Fibroblast of skin of right quadriceps (primary cell): ENCODE results near the gene EXOSC1.
"Not testable (repeated sequence)": the region's sequence is repeated elsewhere in the genome, so short reads cannot be mapped to it uniquely, and the experiment has no call there.

Source experiments
- DNase-seq: peaks from one replicate; pipeline ENCODE4 v3.0.0-alpha.2; 2013

Gene EXOSC1, protein sequence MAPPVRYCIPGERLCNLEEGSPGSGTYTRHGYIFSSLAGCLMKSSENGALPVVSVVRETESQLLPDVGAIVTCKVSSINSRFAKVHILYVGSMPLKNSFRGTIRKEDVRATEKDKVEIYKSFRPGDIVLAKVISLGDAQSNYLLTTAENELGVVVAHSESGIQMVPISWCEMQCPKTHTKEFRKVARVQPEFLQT

DNA sequence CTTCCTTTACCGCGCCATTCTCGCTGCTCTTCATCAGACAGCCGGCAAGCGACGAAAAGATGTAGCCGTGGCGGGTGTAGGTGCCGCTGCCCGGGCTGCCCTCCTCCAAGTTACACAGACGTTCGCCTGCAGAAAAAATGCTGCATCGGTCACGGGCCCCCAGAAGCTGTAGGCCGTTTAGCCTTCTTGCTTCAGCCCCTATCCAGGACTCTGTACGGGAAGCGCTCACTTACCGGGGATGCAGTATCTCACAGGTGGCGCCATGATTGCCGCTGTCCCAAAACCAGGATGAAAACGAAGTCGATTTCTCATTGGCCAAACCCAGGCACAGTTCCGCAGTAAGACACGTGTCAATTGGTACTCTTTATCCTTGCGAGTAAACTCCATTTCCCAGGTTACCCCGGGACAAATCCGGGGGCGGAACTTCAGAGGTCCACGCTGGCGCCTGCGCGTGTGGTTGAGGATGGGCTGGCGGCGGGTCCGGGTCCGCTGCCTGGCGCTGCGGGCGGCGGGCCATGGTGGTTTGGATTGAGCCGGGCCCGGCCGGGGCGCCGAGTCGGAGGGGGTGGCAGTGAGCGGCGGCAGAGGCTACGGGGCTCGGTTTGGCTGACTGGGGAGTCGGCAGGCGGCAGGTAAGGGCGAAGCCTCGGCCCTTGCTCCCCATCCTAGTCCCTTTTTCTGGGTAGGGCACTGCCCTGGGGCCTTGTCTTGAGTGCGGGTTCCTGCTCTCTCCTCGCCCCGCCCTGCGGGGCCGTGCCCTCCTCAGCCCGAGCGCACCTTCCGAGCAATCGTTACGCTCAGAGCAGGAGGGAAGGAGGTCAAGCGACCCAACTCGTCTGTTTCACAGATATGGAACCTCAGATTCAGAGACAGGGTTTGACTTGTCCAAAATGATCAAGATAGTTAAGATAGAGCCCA lies at the start of gene EXOSC1, which contains the start of gene ZDHHC16:
TSS of gene EXOSC1 (minus strand) at position 285 of the 918 bp plus-strand sequence. CDS start at position 264, 21 bp downstream.
TSS of gene ZDHHC16 (plus strand) at position 454 of the 918 bp plus-strand sequence. CDS start 5,501 bp downstream, outside the sequence.
- DNase-seq: peak; percentile 95

GRCh38 chr10:97494863-97495506 lies 49.2 kb upstream of the EXOSC1 start:
- no peak for DNase-seq

- DNase-seq: no peak
Measured at GRCh38 chr10:97494151-97494550, 48.3 kb upstream of the EXOSC1 start.

DNA sequence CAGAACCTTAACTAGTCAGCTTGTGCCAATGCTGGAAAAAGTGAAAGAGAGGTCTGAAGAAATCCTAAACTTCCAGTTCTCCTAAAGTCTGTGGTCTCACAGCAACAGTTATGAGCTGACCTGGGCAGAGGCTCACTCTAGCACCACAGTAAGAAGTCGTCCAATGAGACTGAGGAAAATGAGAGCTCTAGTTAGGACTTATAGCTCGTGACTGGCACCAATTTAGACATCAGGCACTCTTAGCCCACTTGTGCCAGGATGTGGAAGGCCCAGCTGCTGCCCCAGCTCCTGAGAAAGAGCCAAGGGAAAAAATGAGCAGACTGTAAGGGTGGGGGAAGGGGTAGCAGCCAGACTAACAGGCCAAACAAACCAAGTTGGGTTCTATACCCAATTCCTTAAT lies 44.8 kb upstream of the EXOSC1 start:
- DNase-seq: no peak

DNA sequence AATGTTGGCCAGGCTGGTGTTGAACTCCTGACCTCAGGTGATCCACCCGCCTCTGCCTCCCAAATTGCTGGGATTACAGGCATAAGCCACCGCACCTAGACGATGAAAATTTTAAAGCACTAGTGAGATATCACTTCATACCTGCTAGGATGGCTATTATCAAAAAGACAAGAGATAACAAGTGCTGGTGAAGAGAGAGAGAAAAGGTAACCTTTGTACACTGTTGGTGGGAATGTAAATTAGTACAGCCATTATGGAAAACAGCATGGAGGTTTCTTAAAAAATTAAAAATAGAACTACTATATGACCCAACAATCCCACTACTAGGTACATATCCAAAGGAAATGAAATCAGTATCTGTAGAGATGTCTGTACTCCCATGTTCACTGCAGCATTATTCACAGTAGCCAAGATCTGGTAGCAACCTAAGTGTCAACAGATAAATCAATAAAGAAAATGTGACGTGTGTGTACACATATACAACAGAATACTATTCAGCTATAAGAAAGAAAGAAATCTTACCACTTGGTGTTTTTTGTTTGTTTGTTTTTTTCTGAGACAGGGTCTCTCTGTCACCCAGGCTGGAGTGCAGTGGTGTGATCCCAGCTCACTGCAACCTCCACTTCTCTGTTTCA lies 40.0 kb upstream of the EXOSC1 start:
- DNase-seq: no peak

- DNase-seq: no peak
Measured at GRCh38 chr10:97483921-97484320, 38.1 kb upstream of the EXOSC1 start.

- DNase-seq: no peak
Measured at GRCh38 chr10:97483506-97483905, 37.7 kb upstream of the EXOSC1 start.

- DNase-seq: no peak
Measured at GRCh38 chr10:97482381-97482780, 36.6 kb upstream of the EXOSC1 start.

DNA sequence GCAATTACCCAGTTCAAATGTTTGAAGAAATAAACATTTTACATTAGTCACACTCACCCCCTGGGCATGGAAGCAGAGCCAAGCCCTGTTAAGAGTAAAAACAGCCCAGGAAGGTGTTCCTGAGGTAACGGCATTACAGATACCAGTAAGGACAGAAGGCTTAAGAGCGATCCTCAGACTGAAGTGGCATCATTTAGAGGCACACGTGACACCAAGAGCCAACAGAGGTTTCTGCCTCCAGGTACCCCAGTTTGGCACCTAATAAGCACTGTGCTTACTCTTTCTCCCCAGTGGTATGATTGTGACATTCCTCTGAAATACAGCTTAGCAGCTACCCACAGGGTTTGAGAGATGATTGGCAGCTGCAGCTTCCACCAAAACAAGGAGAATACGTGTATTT lies 35.3 kb upstream of the EXOSC1 start:
- no peak for DNase-seq

DNA sequence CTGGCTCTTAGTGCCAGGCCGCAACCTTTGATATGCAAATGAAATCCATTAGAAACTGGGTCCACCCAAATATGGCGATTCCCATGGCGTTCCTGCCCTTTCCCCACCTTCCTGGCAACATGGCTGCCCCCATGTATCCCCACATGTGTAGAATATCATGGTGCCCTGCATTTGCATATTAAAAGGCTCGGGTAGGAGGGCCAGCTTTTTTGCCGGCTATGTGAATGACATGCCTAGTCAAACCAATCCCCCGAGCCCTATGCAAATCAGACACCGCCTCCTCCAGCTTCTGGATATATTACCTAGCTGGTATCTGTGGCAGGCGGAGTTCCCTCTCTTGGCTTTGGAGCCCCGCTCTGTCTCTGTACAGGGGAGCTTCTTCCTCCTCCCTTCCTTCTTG lies 34.1 kb upstream of the EXOSC1 start:
- DNase-seq: no peak

- DNase-seq: not testable (repeated sequence)
Measured at GRCh38 chr10:97479410-97479809, 33.6 kb upstream of the EXOSC1 start.

DNA sequence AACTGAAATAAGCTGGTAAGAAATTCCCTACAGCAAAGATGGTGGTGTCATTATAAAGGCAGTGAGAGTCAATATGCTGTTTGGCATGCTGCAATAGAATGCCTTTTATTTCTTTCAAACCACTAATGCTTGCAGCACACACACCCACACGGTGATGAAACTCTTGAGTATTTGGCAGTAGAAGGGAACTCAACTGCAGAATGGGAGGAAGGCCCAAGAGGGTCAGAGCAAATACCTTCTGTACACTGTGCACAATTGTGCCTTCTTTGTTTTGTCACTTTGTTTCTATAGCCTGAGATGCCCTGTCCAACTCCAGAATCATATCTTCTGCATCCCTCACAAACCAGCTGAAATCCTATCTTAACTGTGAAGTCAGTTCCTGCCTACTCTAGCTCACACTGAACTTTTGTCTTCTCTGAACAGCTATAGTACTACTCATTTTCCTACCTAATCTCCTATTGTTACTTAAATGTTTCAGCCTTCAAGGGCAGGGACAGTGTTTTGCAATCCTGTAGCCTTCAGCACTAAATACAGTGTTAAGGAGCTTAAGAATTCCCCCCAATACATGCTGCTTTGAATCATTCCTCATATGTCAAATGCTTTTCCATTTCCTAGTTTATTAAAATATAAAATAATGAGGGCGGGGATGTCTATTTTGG lies 30.3 kb upstream of the EXOSC1 start:
- peak; percentile 35 for DNase-seq

- no peak for DNase-seq
Measured at GRCh38 chr10:97474918-97475317, 29.1 kb upstream of the EXOSC1 start.

GRCh38 chr10:97468781-97469180 lies 23.0 kb upstream of the EXOSC1 start:
- not testable (repeated sequence) for DNase-seq

DNA sequence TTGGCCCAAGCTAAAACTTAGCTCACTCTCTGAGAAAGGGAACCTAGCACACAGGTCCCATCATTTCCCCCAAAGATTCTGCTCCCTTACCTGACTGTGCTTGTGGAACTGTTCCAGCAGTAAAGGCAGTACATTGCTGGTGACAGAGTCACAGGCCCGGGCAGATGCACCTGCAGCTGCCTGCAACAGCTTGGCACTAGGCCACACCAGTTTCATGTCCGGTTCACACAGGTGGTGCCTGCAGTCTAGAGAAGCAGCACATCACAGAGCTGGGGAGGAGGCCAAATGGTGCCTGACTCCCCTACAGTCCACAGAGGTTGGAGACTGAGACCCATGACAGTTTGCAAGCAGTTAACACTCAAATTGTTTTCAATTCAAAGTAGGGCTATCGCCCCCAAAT lies 22.4 kb upstream of the EXOSC1 start:
- no peak for DNase-seq

DNA sequence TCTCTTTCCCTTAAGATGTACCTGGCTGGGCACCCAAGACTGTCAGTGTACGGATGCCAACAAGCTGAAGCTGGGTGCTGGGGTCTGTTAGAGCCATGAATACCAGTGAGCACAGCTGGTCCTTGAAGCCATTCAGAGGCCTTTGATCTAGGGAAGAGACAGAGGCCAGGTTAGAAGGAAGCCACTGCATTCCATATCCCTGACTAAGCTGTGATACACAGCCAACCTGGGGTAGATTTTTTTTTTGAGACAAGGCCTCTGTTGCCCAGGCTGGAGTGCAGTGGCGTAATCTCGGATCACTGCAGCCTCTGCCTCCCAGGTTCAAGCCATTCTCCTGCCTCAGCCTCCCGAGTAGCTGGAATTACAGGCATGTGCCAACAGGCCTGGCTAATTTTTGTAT lies 20.9 kb upstream of the EXOSC1 start:
- no peak for DNase-seq

DNA sequence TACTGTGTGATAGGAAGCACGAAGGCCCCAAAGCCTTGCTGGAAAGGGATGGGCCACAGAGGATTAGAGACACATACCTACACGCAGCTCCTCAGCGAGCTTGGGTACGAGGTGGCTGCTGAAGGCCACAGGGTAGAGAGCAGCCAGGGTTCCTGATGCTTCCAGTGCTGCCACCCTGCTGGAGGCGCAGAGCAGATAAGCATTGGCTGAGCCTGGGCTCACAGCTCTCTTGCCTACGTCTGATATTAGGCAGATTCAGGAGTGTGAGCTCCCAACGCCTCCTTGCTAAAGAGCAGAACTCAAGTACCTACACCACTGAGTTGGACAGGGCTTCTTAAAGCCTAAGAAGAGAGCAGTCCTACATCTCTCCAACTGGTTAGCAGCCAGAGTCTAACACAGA lies 20.2 kb upstream of the EXOSC1 start:
- DNase-seq: no peak

GRCh38 chr10:97464226-97464625 lies 18.4 kb upstream of the EXOSC1 start:
- DNase-seq: no peak

GRCh38 chr10:97463363-97464132 lies 17.7 kb upstream of the EXOSC1 start:
- DNase-seq: peak; percentile 76

DNA sequence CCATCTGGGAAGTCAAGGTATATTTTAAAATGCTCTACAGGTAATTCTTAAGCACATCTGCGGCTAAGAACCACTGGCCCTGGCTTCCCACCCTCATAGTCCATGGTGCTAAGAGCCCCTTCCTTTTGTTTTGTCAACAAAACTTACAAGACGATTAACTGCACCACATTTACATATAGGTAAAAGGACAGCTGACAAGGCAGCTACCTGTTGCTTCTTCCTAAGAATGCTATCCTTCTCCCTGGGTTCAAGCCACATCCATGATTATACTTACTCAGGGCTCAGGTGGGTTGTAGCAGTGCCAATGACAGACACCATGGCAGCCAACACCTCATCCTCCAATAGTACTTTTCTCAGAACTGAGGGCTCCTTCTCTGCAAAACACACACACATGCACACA lies 16.5 kb upstream of the EXOSC1 start:
- no peak for DNase-seq

- no peak for DNase-seq
Measured at GRCh38 chr10:97459933-97460332, 14.1 kb upstream of the EXOSC1 start.

GRCh38 chr10:97459111-97459510 lies 13.3 kb upstream of the EXOSC1 start:
- no peak for DNase-seq
